ENCODE data around the gene HOXA9.

HOXA9 gene

DNA sequence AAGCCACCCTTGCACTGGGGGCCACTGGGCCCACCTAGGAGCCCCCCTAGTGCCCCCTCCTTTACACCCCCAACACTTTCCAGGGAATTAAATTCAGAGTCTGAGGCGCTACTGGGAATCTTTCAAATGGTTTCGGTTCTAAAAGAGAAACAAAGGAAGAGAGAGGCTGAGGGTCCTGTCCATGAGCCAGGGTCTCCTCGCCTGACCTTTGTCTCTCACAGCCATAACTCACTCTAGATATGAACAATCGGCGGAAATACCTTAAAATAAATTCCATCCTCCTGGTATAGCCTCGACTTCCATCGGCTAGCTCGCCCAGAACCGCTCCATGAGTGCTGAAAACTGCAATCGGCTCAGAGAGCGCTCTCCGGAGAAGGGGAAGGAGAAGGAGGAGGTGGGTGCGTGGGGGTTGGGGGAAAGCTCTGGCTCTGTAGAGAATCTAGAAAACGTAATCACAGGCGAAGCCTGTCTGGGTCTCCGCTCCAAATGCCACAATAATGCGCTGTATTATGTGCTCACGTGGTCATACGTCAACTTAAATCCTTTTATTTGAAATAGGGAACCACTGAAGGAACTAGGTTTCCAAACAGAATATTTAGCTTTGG, 47.3 kb downstream of the HOXA9 start:
- no peak overlapping the region for H2AFZ ChIP-seq (ENCODE audit: low read depth, low read length)
- no peak overlapping the region for H2BK15ac ChIP-seq (ENCODE audit: low read depth, poor library complexity, severe bottlenecking)
- no peak overlapping the region for H3K14ac ChIP-seq (ENCODE audit: low read length in 2 of 2)
- H3K4me2 ChIP-seq (ENCODE audit: low read length, poor library complexity, severe bottlenecking): peak overlapping the region; percentile 91
- no peak overlapping the region for H2BK12ac ChIP-seq (ENCODE audit: low read length in 2 of 2)
- no peak overlapping the region for H4K91ac ChIP-seq (ENCODE audit: low read length)
- peak overlapping the region; percentile 74 for H2AK5ac ChIP-seq (ENCODE audit: low read length, severe bottlenecking)
- H3K4me3 ChIP-seq (ENCODE audit: insufficient read depth in 1 of 2, low read depth in 1 of 2, low read length in 2 of 2): peak overlapping the region; percentile 67 to 69
- peak; percentile 29 for DNase-seq
- H3K9ac ChIP-seq (ENCODE audit: low read length): peak overlapping the region; percentile 78
- H2BK5ac ChIP-seq (ENCODE audit: low read depth, low read length, poor library complexity, severe bottlenecking): peak overlapping the region; percentile 77
- H3K4ac ChIP-seq (ENCODE audit: low read depth in 1 of 2, low read length in 2 of 2): no peak overlapping the region
- H3K27me3 ChIP-seq (ENCODE audit: control insufficient read depth in 1 of 2, insufficient read depth in 1 of 2, low read length in 2 of 2): no peaks in the 10 kb centered on the region
- H3K27ac ChIP-seq (ENCODE audit: low read length, poor library complexity, severe bottlenecking): peak overlapping the region; percentile 99
- no peaks in the 10 kb centered on the region for H3K9me3 ChIP-seq (ENCODE audit: control insufficient read depth, low read length)
- H3K23ac ChIP-seq (ENCODE audit: low read length in 2 of 2): no peak overlapping the region
- H3K79me1 ChIP-seq (replicated peaks; ENCODE audit: low read length, poor library complexity, severe bottlenecking): no peaks in the 10 kb centered on the region
- peaks cover 2% of the 10 kb centered on the region for H3K4me1 ChIP-seq (ENCODE audit: control insufficient read depth, insufficient read depth, low read depth, low read length)
- no peak overlapping the region for H2BK120ac ChIP-seq (ENCODE audit: low read depth, low read length)
- 20% methylated on average over 15 of the region's 19 CpGs for WGBS
- peaks cover 18 to 34% of the 10 kb centered on the region in 2 experiments for H3K36me3 ChIP-seq (ENCODE audit: control insufficient read depth in 1 of 2, insufficient read depth in 2 of 2, low read depth in 1 of 2, low read length in 2 of 2)
- H3K18ac ChIP-seq (ENCODE audit: low read depth in 1 of 2, low read length in 2 of 2): no peak overlapping the region
- H4K8ac ChIP-seq (ENCODE audit: low read length): no peak overlapping the region

DNA sequence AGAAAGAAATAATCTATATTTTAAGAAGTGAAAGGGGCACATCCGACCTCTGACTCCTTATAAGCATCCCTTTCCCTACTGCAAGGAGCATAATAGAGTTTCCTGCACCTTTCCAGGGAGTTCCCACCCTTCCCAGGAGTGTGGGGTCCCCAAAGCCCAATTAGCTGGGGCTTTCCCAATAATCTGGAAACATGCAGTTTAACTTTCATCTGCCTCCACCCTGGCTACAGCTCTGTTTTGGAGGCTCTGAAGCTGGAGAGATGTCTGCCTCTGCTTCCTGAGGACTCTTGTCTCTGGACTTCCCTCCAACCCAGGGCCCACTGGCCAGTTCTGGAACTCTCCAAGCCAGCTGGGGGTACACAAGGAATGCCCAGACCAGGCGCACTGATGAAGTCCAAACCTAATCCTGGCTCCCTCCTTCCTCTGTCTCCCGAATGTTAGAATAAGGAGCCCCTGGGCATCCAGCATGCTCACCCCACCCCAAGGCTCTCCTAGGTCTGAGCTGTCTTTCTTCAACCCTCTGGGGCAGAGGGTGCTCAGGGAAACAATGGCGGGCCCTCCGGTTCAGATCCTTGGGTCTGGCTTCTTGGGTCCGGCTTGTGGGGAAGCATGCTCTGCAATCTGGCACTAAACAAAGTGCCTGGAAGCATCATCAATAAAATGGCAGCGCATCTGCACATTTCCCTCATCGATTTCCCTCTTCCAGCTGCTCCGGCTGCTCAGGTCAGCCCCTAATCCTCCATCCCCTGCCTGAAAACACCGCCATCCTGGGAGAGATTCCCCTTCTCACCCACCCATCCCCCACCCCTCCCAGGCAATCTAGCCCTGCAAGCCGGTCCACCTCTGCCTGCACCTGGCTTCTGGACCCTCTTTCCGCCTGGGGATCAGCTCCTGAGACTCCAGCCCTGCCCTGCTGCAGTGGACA, 48.1 kb downstream of the HOXA9 start:
- peaks cover 15 to 26% of the 10 kb centered on the region in 2 experiments for H3K36me3 ChIP-seq (ENCODE audit: control insufficient read depth in 1 of 2, insufficient read depth in 2 of 2, low read depth in 1 of 2, low read length in 2 of 2)
- peak overlapping the region; percentile 86 for H2AK5ac ChIP-seq (ENCODE audit: low read length, severe bottlenecking)
- H2BK12ac ChIP-seq (ENCODE audit: low read length in 2 of 2): no peak overlapping the region
- H3K4me3 ChIP-seq (ENCODE audit: insufficient read depth in 1 of 2, low read depth in 1 of 2, low read length in 2 of 2): peak overlapping the region; percentile 67 to 69
- no peak overlapping the region for H3K4ac ChIP-seq (ENCODE audit: low read depth in 1 of 2, low read length in 2 of 2)
- peak overlapping the region; percentile 91 for H3K4me2 ChIP-seq (ENCODE audit: low read length, poor library complexity, severe bottlenecking)
- peak overlapping the region; percentile 99 for H3K27ac ChIP-seq (ENCODE audit: low read length, poor library complexity, severe bottlenecking)
- H3K18ac ChIP-seq (ENCODE audit: low read depth in 1 of 2, low read length in 2 of 2): no peak overlapping the region
- H3K9me3 ChIP-seq (ENCODE audit: control insufficient read depth, low read length): no peaks in the 10 kb centered on the region
- no peaks in the 10 kb centered on the region for H3K79me1 ChIP-seq (replicated peaks; ENCODE audit: low read length, poor library complexity, severe bottlenecking)
- no peak overlapping the region for H4K8ac ChIP-seq (ENCODE audit: low read length)
- no peak overlapping the region for H4K91ac ChIP-seq (ENCODE audit: low read length)
- no peak overlapping the region for H2BK15ac ChIP-seq (ENCODE audit: low read depth, poor library complexity, severe bottlenecking)
- no peak overlapping the region for H2AFZ ChIP-seq (ENCODE audit: low read depth, low read length)
- no peak overlapping the region for H2BK120ac ChIP-seq (ENCODE audit: low read depth, low read length)
- H3K27me3 ChIP-seq (ENCODE audit: control insufficient read depth in 1 of 2, insufficient read depth in 1 of 2, low read length in 2 of 2): no peaks in the 10 kb centered on the region
- peak overlapping the region in 1 of 2 experiments; percentile 1 for H3K23ac ChIP-seq (ENCODE audit: low read length in 2 of 2)
- H3K14ac ChIP-seq (ENCODE audit: low read length in 2 of 2): no peak overlapping the region
- H3K4me1 ChIP-seq (ENCODE audit: control insufficient read depth, insufficient read depth, low read depth, low read length): peaks cover 2% of the 10 kb centered on the region
- 40% methylated on average over 12 of the region's 12 CpGs for WGBS
- no peak for DNase-seq
- H2BK5ac ChIP-seq (ENCODE audit: low read depth, low read length, poor library complexity, severe bottlenecking): peak overlapping the region; percentile 77
- H3K9ac ChIP-seq (ENCODE audit: low read length): peak overlapping the region; percentile 78

DNA sequence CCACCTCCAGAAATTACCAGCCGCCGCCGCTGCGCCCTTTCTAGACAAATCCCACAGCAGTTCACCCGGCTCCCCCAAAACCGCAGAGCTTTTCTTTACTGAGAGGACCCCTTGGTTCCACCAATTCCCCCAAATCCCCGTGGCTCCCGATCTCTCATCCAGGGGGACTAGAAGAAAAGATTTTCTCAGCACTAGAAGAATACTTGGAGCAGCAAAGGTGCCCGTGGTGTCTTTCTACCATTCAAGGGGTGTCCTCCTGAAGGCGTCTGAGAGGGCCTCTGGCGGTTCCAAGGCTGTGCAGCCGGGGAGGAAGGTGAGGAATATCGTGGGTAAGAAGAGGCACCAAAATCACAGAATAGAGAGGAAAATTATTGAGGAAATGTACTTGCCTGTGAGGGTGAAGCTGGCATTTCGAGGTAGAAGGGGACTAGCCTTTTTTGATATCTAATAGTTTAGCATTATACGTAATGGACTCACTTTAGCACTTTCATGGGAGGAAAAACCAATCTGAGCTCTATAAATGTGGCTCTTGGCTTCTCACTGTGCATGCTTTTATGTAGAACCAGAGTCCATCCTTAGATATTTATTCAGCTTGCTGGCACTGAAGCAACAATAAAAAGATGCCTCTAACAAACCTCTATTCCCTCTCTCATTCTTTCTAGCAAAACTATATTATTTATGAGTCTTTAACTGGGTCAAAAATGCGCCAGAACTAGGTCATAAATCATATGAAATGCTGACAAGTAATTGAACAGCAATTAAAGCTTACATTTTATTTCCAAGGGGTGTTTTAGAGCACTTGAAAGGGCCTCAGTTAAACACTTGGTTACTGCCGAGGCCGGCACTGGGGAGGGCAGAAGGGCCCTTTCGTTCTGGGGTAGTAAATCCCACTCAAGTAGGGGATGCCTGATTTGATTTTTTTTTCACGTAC, 49.0 kb downstream of the HOXA9 start:
- peak overlapping the region; percentile 60 to 69 for H3K4me3 ChIP-seq (ENCODE audit: insufficient read depth in 1 of 2, low read depth in 1 of 2, low read length in 2 of 2)
- H3K79me1 ChIP-seq (replicated peaks; ENCODE audit: low read length, poor library complexity, severe bottlenecking): no peaks in the 10 kb centered on the region
- peak overlapping the region; percentile 99 for H3K27ac ChIP-seq (ENCODE audit: low read length, poor library complexity, severe bottlenecking)
- peak overlapping the region; percentile 91 for H3K4me2 ChIP-seq (ENCODE audit: low read length, poor library complexity, severe bottlenecking)
- no peak for DNase-seq
- peak overlapping the region; percentile 86 for H2AK5ac ChIP-seq (ENCODE audit: low read length, severe bottlenecking)
- peaks cover 15 to 17% of the 10 kb centered on the region in 2 experiments for H3K36me3 ChIP-seq (ENCODE audit: control insufficient read depth in 1 of 2, insufficient read depth in 2 of 2, low read depth in 1 of 2, low read length in 2 of 2)
- H3K9me3 ChIP-seq (ENCODE audit: control insufficient read depth, low read length): no peaks in the 10 kb centered on the region
- no peaks in the 10 kb centered on the region for H3K27me3 ChIP-seq (ENCODE audit: control insufficient read depth in 1 of 2, insufficient read depth in 1 of 2, low read length in 2 of 2)
- no peak overlapping the region for H4K8ac ChIP-seq (ENCODE audit: low read length)
- no peak overlapping the region for H4K91ac ChIP-seq (ENCODE audit: low read length)
- H3K4ac ChIP-seq (ENCODE audit: low read depth in 1 of 2, low read length in 2 of 2): no peak overlapping the region
- H3K4me1 ChIP-seq (ENCODE audit: control insufficient read depth, insufficient read depth, low read depth, low read length): peaks cover 2% of the 10 kb centered on the region
- no peak overlapping the region for H2BK120ac ChIP-seq (ENCODE audit: low read depth, low read length)
- no peak overlapping the region for H3K18ac ChIP-seq (ENCODE audit: low read depth in 1 of 2, low read length in 2 of 2)
- no peak overlapping the region for H3K14ac ChIP-seq (ENCODE audit: low read length in 2 of 2)
- peak overlapping the region; percentile 96 for H2BK5ac ChIP-seq (ENCODE audit: low read depth, low read length, poor library complexity, severe bottlenecking)
- no peak overlapping the region for H2AFZ ChIP-seq (ENCODE audit: low read depth, low read length)
- no peak overlapping the region for H2BK12ac ChIP-seq (ENCODE audit: low read length in 2 of 2)
- H2BK15ac ChIP-seq (ENCODE audit: low read depth, poor library complexity, severe bottlenecking): no peak overlapping the region
- 32% methylated on average over 17 of the region's 20 CpGs for WGBS
- peak overlapping the region; percentile 78 for H3K9ac ChIP-seq (ENCODE audit: low read length)
- no peak overlapping the region for H3K23ac ChIP-seq (ENCODE audit: low read length in 2 of 2)
